Karpas-422 (cell line): ENCODE measurements around the gene PIK3IP1. TPM values are rescaled to one million over a fixed set of nuclear protein-coding genes. Genes with fewer than 3 reads are reported as not detected.
"Not testable (repeated sequence)": the region's sequence is repeated elsewhere in the genome, so short reads cannot be mapped to it uniquely, and the experiment has no call there.

Source experiments
- DNase-seq: peaks from one replicate; pipeline ENCODE4 v3.0.0-alpha.2; 2015
- H2AFZ ChIP-seq: fragments of 200-600 bp; sonication (generic); 2 replicates; pipeline ENCODE4 v1.6.1; 2014; ENCODE audit warnings: antibody characterized with exemption, low read length, mixed read lengths
- H3K27ac ChIP-seq: fragments of 200-600 bp; sonication (generic); 2 replicates; pipeline ENCODE4 v1.5.1; 2014; ENCODE audit warnings: mild to moderate bottlenecking, low read length, moderate library complexity
- H3K27me3 ChIP-seq: fragments of 200-600 bp; sonication (generic); 2 replicates; pipeline ENCODE4 v1.6.1; 2014; ENCODE audit warnings: low read length, mixed read lengths
- H3K36me3 ChIP-seq: fragments of 200-600 bp; sonication (generic); 2 replicates; pipeline ENCODE4 v1.6.1; 2014; ENCODE audit warnings: low read length, mixed read lengths; ENCODE audit not compliant: insufficient read depth
- H3K4me1 ChIP-seq: fragments of 200-600 bp; sonication (generic); 2 replicates; pipeline ENCODE4 v1.6.1; 2014; ENCODE audit warnings: mild to moderate bottlenecking, low read length, mixed read lengths
- H3K4me2 ChIP-seq: fragments of 200-600 bp; sonication (generic); 2 replicates; pipeline ENCODE4 v1.6.1; 2014; ENCODE audit warnings: low read length, low read depth, mild to moderate bottlenecking; ENCODE audit not compliant: poor library complexity, severe bottlenecking
- H3K4me3 ChIP-seq: fragments of 200-600 bp; sonication (generic); 2 replicates; pipeline ENCODE4 v1.5.1; 2014; ENCODE audit warnings: mild to moderate bottlenecking, antibody characterized with exemption, low read length, mixed read lengths
- H3K79me2 ChIP-seq: fragments of 200-600 bp; sonication (generic); 2 replicates; pipeline ENCODE4 v1.6.1; 2014; ENCODE audit warnings: mild to moderate bottlenecking, low read length, mixed read lengths
- H3K9ac ChIP-seq: fragments of 200-600 bp; sonication (generic); 2 replicates; pipeline ENCODE4 v1.6.0; 2014; ENCODE audit warnings: low read length
- H3K9me2 ChIP-seq: fragments of 200-600 bp; sonication (generic), shearing (Covaris generic); replicated peaks from 2 replicates; pipeline ENCODE4 v1.6.0; 2014; ENCODE audit warnings: mild to moderate bottlenecking, low read length, moderate library complexity; ENCODE audit not compliant: insufficient read depth
- H3K9me3 ChIP-seq: fragments of 300-700, 200-600 bp; sonication (generic); 2 replicates; pipeline ENCODE4 v1.6.1; 2014; ENCODE audit warnings: low read length, mixed read lengths
- H4K20me1 ChIP-seq: fragments of 200-600 bp; sonication (generic); 2 replicates; pipeline ENCODE4 v1.6.1; 2014; ENCODE audit warnings: mild to moderate bottlenecking, antibody characterized with exemption, low read length, low read depth; ENCODE audit not compliant: insufficient read depth
- total RNA-seq: library from RNA; depleted of rRNA; stranded (reverse); fragments of >200 nt; shearing (Covaris generic); gene quantifications from 2 replicates; pipeline ENCODE4 v1.2.3, GENCODE V29; 2014; ENCODE audit warnings: low replicate concordance

PIK3IP1 gene
- total RNA-seq, 1 experiment from 2014 or later, result 17.9 TPM

GRCh38 chr22:31323578-31324550, 31.6 kb upstream of the PIK3IP1 start:
- Histone ChIP-seq H4K20me1 (0 out of 2 replicates have a peak, but pooled peaks cover 5% of the 10 kb centered on the region), H3K4me2 (no peak overlapping the region), H3K79me2 (no peaks in the 10 kb centered on the region), H3K9me3 (no peaks in the 10 kb centered on the region), H3K27me3 (no peaks in the 10 kb centered on the region), H3K36me3 (peaks cover 24% of the 10 kb centered on the region; the same call in 1 of the 2 replicates), H3K4me1 (no peaks in the 10 kb centered on the region), H3K4me3 (no peak overlapping the region), H2AFZ (no peak overlapping the region), H3K9ac (no peak overlapping the region), H3K9me2 (no peaks in the 10 kb centered on the region), H3K27ac (no peak overlapping the region)
- DNase-seq, result no peak

GRCh38 chr22:31321421-31321820, 29.1 kb upstream of the PIK3IP1 start:
- Histone ChIP-seq H4K20me1 (no peaks in the 10 kb centered on the region), H3K79me2 (no peaks in the 10 kb centered on the region), H3K9ac (no peak overlapping the region), H3K27ac (no peak overlapping the region), H3K27me3 (no peaks in the 10 kb centered on the region), H3K36me3 (peaks cover 10% of the 10 kb centered on the region; the same call in 1 of the 2 replicates), H3K9me3 (no peaks in the 10 kb centered on the region), H2AFZ (no peak overlapping the region), H3K4me3 (no peak overlapping the region), H3K4me2 (no peak overlapping the region), H3K9me2 (no peaks in the 10 kb centered on the region), H3K4me1 (no peaks in the 10 kb centered on the region)
- no peak for DNase-seq

GRCh38 chr22:31314220-31314619, 21.9 kb upstream of the PIK3IP1 start:
- DNase-seq, H3K27ac ChIP-seq, H3K79me2 ChIP-seq, H3K4me1 ChIP-seq, H3K9me3 ChIP-seq, H3K27me3 ChIP-seq, H3K36me3 ChIP-seq, H4K20me1 ChIP-seq, H3K9ac ChIP-seq, H2AFZ ChIP-seq, H3K9me2 ChIP-seq, H3K4me3 ChIP-seq, H3K4me2 ChIP-seq: not testable (repeated sequence)

- H3K79me2 ChIP-seq, result no peaks in the 10 kb centered on the region
- no peaks in the 10 kb centered on the region for H3K27me3 ChIP-seq
- no peaks in the 10 kb centered on the region for H3K9me2 ChIP-seq
- no peak overlapping the region for H3K27ac ChIP-seq
- H2AFZ ChIP-seq, result 0 out of 2 replicates have a peak overlapping the region, but pooled peaks have one; percentile 50
- H3K9ac ChIP-seq, result no peak overlapping the region
- no peaks in the 10 kb centered on the region for H3K36me3 ChIP-seq
- H3K4me2 ChIP-seq, result no peak overlapping the region
- peaks cover 4% of the 10 kb centered on the region for H3K9me3 ChIP-seq
- H3K4me3 ChIP-seq, result no peak overlapping the region
- no peaks in the 10 kb centered on the region for H4K20me1 ChIP-seq
- H3K4me1 ChIP-seq, result peaks cover under 1% of the 10 kb centered on the region; the same call in 1 of the 2 replicates
- peak; percentile 82 for DNase-seq
Measured at GRCh38 chr22:31313366-31314147, 21.3 kb upstream of the PIK3IP1 start.

DNA sequence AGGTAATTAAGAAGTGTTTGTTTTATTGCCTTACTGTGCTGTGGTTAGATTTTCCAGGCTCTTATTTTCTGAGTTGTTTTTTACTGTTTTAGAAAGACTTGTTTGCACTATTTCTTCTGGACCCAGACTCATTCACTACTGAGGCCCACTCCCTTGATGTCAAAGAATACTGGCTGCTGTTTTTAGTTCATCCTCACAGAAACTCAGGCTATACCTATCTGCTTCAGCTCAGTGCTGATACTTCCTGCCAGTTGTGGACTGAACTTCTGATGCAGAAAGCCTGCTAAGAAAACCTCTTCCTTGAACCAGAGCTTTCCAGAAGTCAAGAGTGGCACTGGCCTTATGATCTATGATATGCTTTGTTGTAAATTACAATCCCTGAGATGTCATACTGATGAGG, 15.9 kb upstream of the PIK3IP1 start:
- H3K4me1 ChIP-seq, result peaks cover 12% of the 10 kb centered on the region
- H3K4me2 ChIP-seq, result no peak overlapping the region
- no peaks in the 10 kb centered on the region for H3K27me3 ChIP-seq
- DNase-seq, result no peak
- no peaks in the 10 kb centered on the region for H3K9me2 ChIP-seq
- H3K9me3 ChIP-seq, result no peaks in the 10 kb centered on the region
- no peak overlapping the region for H3K9ac ChIP-seq
- no peak overlapping the region for H3K27ac ChIP-seq
- no peak overlapping the region for H3K4me3 ChIP-seq
- no peaks in the 10 kb centered on the region for H4K20me1 ChIP-seq
- H3K79me2 ChIP-seq, result no peaks in the 10 kb centered on the region
- H2AFZ ChIP-seq, result no peak overlapping the region
- H3K36me3 ChIP-seq, result no peaks in the 10 kb centered on the region

DNA sequence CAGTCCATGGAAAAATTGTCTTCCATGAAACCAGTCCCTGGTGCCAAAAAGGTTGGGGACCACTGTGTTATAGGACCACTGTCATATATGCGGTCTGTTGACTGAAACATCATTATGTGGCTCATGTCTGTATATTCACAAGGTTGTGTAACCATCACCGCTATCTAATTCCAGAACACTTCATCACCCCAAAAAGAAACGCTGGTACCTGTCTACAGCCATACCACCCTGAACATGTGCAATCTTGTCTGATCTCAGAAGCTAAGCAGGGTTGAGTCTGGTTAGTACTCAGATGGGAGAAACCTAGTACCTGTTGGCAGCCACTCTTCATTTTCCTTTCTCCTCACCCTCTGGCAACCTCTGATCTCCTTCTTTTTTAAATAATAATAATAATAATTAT, 12.9 kb upstream of the PIK3IP1 start:
- Histone ChIP-seq H3K9me3 (no peaks in the 10 kb centered on the region), H3K36me3 (no peaks in the 10 kb centered on the region), H3K79me2 (no peaks in the 10 kb centered on the region), H3K4me2 (no peak overlapping the region), H3K9me2 (no peaks in the 10 kb centered on the region), H3K9ac (no peak overlapping the region), H4K20me1 (no peaks in the 10 kb centered on the region), H2AFZ (no peak overlapping the region), H3K4me1 (peaks cover 12% of the 10 kb centered on the region), H3K27me3 (no peaks in the 10 kb centered on the region), H3K27ac (no peak overlapping the region), H3K4me3 (no peak overlapping the region)
- no peak for DNase-seq

DNA sequence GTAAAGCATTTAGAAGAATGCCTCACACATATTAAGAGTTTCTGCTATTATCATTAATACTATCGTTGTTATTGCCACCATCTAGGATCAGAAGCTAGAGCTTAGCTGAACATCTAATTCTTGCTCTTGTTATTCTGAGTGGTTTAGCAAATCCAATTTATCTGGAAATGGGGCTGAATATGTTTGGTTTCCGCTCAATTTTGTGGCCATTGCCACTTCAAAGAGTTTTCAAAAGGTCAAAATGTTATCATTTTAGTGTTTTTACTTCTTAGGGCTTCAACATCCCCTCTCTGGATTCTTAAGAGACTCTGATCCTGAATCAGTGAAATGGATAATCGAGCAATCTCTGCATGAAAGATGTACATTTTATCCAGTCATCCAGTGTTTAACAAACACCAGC, 10.2 kb upstream of the PIK3IP1 start:
- H3K27ac ChIP-seq, result no peak overlapping the region
- H3K9me2 ChIP-seq, result no peaks in the 10 kb centered on the region
- no peaks in the 10 kb centered on the region for H4K20me1 ChIP-seq
- H3K4me3 ChIP-seq, result no peak overlapping the region
- no peaks in the 10 kb centered on the region for H3K79me2 ChIP-seq
- H3K36me3 ChIP-seq, result no peaks in the 10 kb centered on the region
- H3K9me3 ChIP-seq, result no peaks in the 10 kb centered on the region
- DNase-seq, result no peak
- peaks cover 4% of the 10 kb centered on the region; the same call in 1 of the 2 replicates for H3K4me1 ChIP-seq
- H3K4me2 ChIP-seq, result no peak overlapping the region
- no peak overlapping the region for H3K9ac ChIP-seq
- no peak overlapping the region for H2AFZ ChIP-seq
- H3K27me3 ChIP-seq, result no peaks in the 10 kb centered on the region

DNA sequence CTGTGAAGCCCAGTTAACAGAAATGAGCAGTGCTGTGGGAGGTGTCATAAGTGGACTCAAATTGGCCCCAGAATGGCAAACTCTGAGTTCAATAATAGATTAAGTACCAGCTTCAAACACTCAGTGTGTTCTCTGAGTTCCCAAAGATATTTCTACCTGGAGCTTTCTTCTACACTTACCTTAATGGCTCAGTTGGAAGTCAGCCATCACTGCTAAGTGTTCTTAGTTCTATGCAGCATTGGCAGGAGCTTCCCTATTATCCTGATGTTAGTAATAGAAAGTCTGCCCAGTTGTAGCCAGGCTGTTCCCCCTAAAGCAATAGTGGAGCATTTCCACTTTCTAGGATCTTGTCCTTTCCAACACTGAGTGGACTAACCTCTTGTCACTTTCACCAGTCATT, 9.7 kb upstream of the PIK3IP1 start:
- H3K4me2 ChIP-seq, result no peak overlapping the region
- no peak overlapping the region for H3K27ac ChIP-seq
- H3K9me2 ChIP-seq, result no peaks in the 10 kb centered on the region
- H3K4me3 ChIP-seq, result no peak overlapping the region
- H3K27me3 ChIP-seq, result no peaks in the 10 kb centered on the region
- no peaks in the 10 kb centered on the region for H3K79me2 ChIP-seq
- H3K9me3 ChIP-seq, result no peaks in the 10 kb centered on the region
- no peak overlapping the region for H2AFZ ChIP-seq
- H3K4me1 ChIP-seq, result peaks cover 4% of the 10 kb centered on the region; the same call in 1 of the 2 replicates
- H3K9ac ChIP-seq, result no peak overlapping the region
- no peaks in the 10 kb centered on the region for H3K36me3 ChIP-seq
- no peak for DNase-seq
- no peaks in the 10 kb centered on the region for H4K20me1 ChIP-seq
